Loucy (cell line): ENCODE data around the gene MEAK7.

Experiments used
- H2AFZ ChIP-seq: fragments of 200-600 bp; sonication (generic); 2 replicates; pipeline ENCODE4 v1.6.0; 2016; ENCODE audit warnings: antibody characterized with exemption, mild to moderate bottlenecking, low read length, moderate library complexity
- H3F3A ChIP-seq: fragments of 200-600 bp; 2 replicates; pipeline ENCODE4 v1.6.0; 2016; ENCODE audit warnings: antibody characterized with exemption, low read depth, mild to moderate bottlenecking
- H3K27me3 ChIP-seq: fragments of 200-600 bp; sonication (generic); 2 replicates; pipeline ENCODE4 v1.6.1; 2014; ENCODE audit warnings: low read length, mild to moderate bottlenecking; ENCODE audit not compliant: insufficient read depth, poor library complexity, severe bottlenecking
- H3K36me3 ChIP-seq: fragments of 200-600 bp; sonication (generic); 2 replicates; pipeline ENCODE4 v1.6.1; 2016; ENCODE audit warnings: low read length; ENCODE audit not compliant: insufficient read depth
- H3K4me1 ChIP-seq: fragments of 200-600 bp; sonication (generic); 2 replicates; pipeline ENCODE4 v1.5.1; 2014; ENCODE audit warnings: low read length, mild to moderate bottlenecking; ENCODE audit not compliant: insufficient read depth, poor library complexity, severe bottlenecking
- H3K4me2 ChIP-seq: fragments of 200-600 bp; sonication (generic); 2 replicates; pipeline ENCODE4 v1.6.0; 2014; ENCODE audit warnings: antibody characterized with exemption, low read length, low read depth, mild to moderate bottlenecking; ENCODE audit not compliant: poor library complexity, severe bottlenecking
- H3K4me3 ChIP-seq: fragments of 200-600 bp; sonication (generic); 2 replicates; pipeline ENCODE4 v1.5.1; 2014; ENCODE audit warnings: low read length, mild to moderate bottlenecking, mixed read lengths; ENCODE audit not compliant: poor library complexity, severe bottlenecking
- H3K79me2 ChIP-seq: fragments of 200-600 bp; sonication (generic); 2 replicates; pipeline ENCODE4 v1.6.1; 2014; ENCODE audit warnings: low read length; ENCODE audit not compliant: insufficient read depth
- H3K9ac ChIP-seq: fragments of 200-600 bp; sonication (generic); 2 replicates; pipeline ENCODE4 v1.6.0; 2014; ENCODE audit warnings: mild to moderate bottlenecking, low read depth, low read length, moderate library complexity; ENCODE audit not compliant: poor library complexity, severe bottlenecking
- H3K9me2 ChIP-seq: fragments of 200-600 bp; sonication (generic); replicated peaks from 2 replicates; pipeline ENCODE4 v1.6.1; 2016; ENCODE audit warnings: low read depth, low read length, mixed read lengths
- H3K9me3 ChIP-seq: fragments of 200-600 bp; sonication (generic); 2 replicates; pipeline ENCODE4 v1.6.1; 2014; ENCODE audit warnings: mild to moderate bottlenecking, antibody characterized with exemption, low read length, low read depth; ENCODE audit not compliant: insufficient read depth
- H4K20me1 ChIP-seq: fragments of 200-600 bp; sonication (generic); 2 replicates; pipeline ENCODE4 v1.6.0; 2014; ENCODE audit warnings: antibody characterized with exemption, low read length, mild to moderate bottlenecking; ENCODE audit not compliant: insufficient read depth, poor library complexity, severe bottlenecking
- CTCF ChIP-seq: fragments of 200-600 bp; sonication (generic); conservative IDR thresholded peaks from 2 replicates; pipeline ENCODE4 v1.5.1; 2014; ENCODE audit warnings: mild to moderate bottlenecking, antibody characterized with exemption, low read length
- EZH2phosphoT487 ChIP-seq: fragments of 200-600 bp; IDR thresholded peaks from 2 replicates; pipeline ENCODE4 v1.6.1; 2018; ENCODE audit warnings: antibody characterized with exemption, mild to moderate bottlenecking, moderate library complexity, borderline replicate concordance

MEAK7 gene

GRCh38 chr16:84535851-84536250 is 31.4 kb upstream of the MEAK7 start:
- Histone ChIP-seq H4K20me1 (no peaks in the 10 kb centered on the region), H3K79me2 (no peaks in the 10 kb centered on the region), H3K36me3 (no peaks in the 10 kb centered on the region), H3K27me3 (no peaks in the 10 kb centered on the region), H3K4me1 (peaks cover 33% of the 10 kb centered on the region), H3K4me3 (no peak overlapping the region), H3K9me3 (no peaks in the 10 kb centered on the region), H3K9ac (no peak overlapping the region), H3K9me2 (no peaks in the 10 kb centered on the region), H3F3A (no peaks in the 10 kb centered on the region), H2AFZ (no peak overlapping the region), H3K4me2 (no peak overlapping the region)
- TF ChIP-seq EZH2phosphoT487 (no peak), CTCF (no peak)

- Histone ChIP-seq H2AFZ (no peak overlapping the region), H3K4me3 (no peak overlapping the region), H3K36me3 (no peaks in the 10 kb centered on the region), H3K9me3 (no peaks in the 10 kb centered on the region), H3K4me2 (no peak overlapping the region), H3F3A (no peaks in the 10 kb centered on the region), H3K9ac (no peak overlapping the region), H3K9me2 (no peaks in the 10 kb centered on the region), H3K27me3 (no peaks in the 10 kb centered on the region), H3K79me2 (no peaks in the 10 kb centered on the region), H4K20me1 (no peaks in the 10 kb centered on the region), H3K4me1 (peaks cover 33% of the 10 kb centered on the region)
- no peak for TF ChIP-seq EZH2phosphoT487
- TF ChIP-seq CTCF = no peak
Observed at GRCh38 chr16:84535408-84535807, 30.9 kb upstream of the MEAK7 start.

- Histone ChIP-seq H3K9me2 (no peaks in the 10 kb centered on the region), H3F3A (no peaks in the 10 kb centered on the region), H2AFZ (no peak overlapping the region), H4K20me1 (no peaks in the 10 kb centered on the region), H3K27me3 (no peaks in the 10 kb centered on the region), H3K4me3 (no peak overlapping the region), H3K4me2 (no peak overlapping the region), H3K9ac (no peak overlapping the region), H3K36me3 (no peaks in the 10 kb centered on the region), H3K4me1 (peaks cover 33% of the 10 kb centered on the region), H3K79me2 (no peaks in the 10 kb centered on the region), H3K9me3 (no peaks in the 10 kb centered on the region)
- TF ChIP-seq CTCF (no peak), EZH2phosphoT487 (no peak)
Observed at GRCh38 chr16:84534815-84535214, 30.4 kb upstream of the MEAK7 start.
